HepG2 (cell line): ENCODE results near the gene FAM83C. TPM values are rescaled to one million over a fixed set of nuclear protein-coding genes. Genes with fewer than 3 reads are reported as not detected.

Experiments used
- ARNT ChIP-seq: fragments of 450-650 bp; IDR thresholded peaks from 2 replicates; pipeline ENCODE4 v1.6.1; 2017
- ATM ChIP-seq: fragments of 450-650 bp; IDR thresholded peaks from 2 replicates; pipeline ENCODE4 v1.7.1; 2017; ENCODE audit warnings: mild to moderate bottlenecking, borderline replicate concordance
- ETS1 ChIP-seq: sonication (generic); formaldehyde crosslinking; IDR thresholded peaks from 2 replicates; pipeline ENCODE4 v1.4.0; 2020; ENCODE audit warnings: missing genetic modification reagents
- FOXC1 ChIP-seq: sonication (generic); formaldehyde crosslinking; IDR thresholded peaks from 2 replicates; pipeline ENCODE4 v1.8.0; 2022; ENCODE audit warnings: mild to moderate bottlenecking, missing genetic modification reagents, borderline replicate concordance
- GLMP ChIP-seq: sonication (generic); formaldehyde crosslinking; IDR thresholded peaks from 2 replicates; pipeline ENCODE4 v1.9.0; 2021; ENCODE audit warnings: missing genetic modification reagents, mild to moderate bottlenecking, borderline replicate concordance
- NFRKB ChIP-seq: fragments of 450-650 bp; IDR thresholded peaks from 2 replicates; pipeline ENCODE4 v1.6.1; 2017
- NR2C2 ChIP-seq: sonication (generic); formaldehyde crosslinking; IDR thresholded peaks from 2 replicates; pipeline ENCODE4 v1.4.0; 2020; ENCODE audit warnings: missing genetic modification reagents, mild to moderate bottlenecking, moderate library complexity, borderline replicate concordance
- NR3C1 ChIP-seq: sonication (generic); formaldehyde crosslinking; IDR thresholded peaks from 2 replicates; pipeline ENCODE4 v1.4.0; 2020; ENCODE audit warnings: missing genetic modification reagents
- REPIN1 ChIP-seq: sonication (generic); formaldehyde crosslinking; IDR thresholded peaks from 2 replicates; pipeline ENCODE4 v1.8.0; 2022; ENCODE audit warnings: missing genetic modification reagents, low read depth, mild to moderate bottlenecking, borderline replicate concordance
- SCMH1 ChIP-seq: sonication (generic); formaldehyde crosslinking; IDR thresholded peaks from 2 replicates; pipeline ENCODE4 v1.9.0; 2021; ENCODE audit warnings: missing genetic modification reagents, mild to moderate bottlenecking, borderline replicate concordance
- TCF12 ChIP-seq, 2 experiments: fragments of 450-650 bp in 1 of 2; sonication (generic) in 1 of 2; formaldehyde crosslinking in 1 of 2; IDR thresholded peaks; 2 replicates each; pipeline versions ENCODE4 v1.6.1 to v1.8.0; 2017 to 2022; ENCODE audit warnings: antibody characterized with exemption in 1 of 2, mild to moderate bottlenecking in 1 of 2, missing genetic modification reagents in 1 of 2, moderate library complexity in 1 of 2
- TSC22D2 ChIP-seq: sonication (generic); formaldehyde crosslinking; IDR thresholded peaks from 2 replicates; pipeline ENCODE4 v1.5.1; 2020; ENCODE audit warnings: missing genetic modification reagents, mild to moderate bottlenecking, borderline replicate concordance
- YY1 ChIP-seq: IDR thresholded peaks from 2 replicates; pipeline ENCODE4 v1.6.1; 2011; ENCODE audit warnings: low read length, low read depth, moderate library complexity, mild to moderate bottlenecking; ENCODE audit not compliant: insufficient read depth, insufficient replicate concordance
- ZFP90 ChIP-seq: sonication (generic); formaldehyde crosslinking; IDR thresholded peaks from 2 replicates; pipeline ENCODE4 v1.8.0; 2022; ENCODE audit warnings: missing genetic modification reagents, mild to moderate bottlenecking, inconsistent platforms, borderline replicate concordance
- ZNF230 ChIP-seq: sonication (generic); formaldehyde crosslinking; IDR thresholded peaks from 2 replicates; pipeline ENCODE4 v1.4.0; 2020; ENCODE audit warnings: mild to moderate bottlenecking, missing genetic modification reagents
- ZNF317 ChIP-seq: sonication (generic); formaldehyde crosslinking; IDR thresholded peaks from 2 replicates; pipeline ENCODE4 v1.5.0; 2020; ENCODE audit warnings: mild to moderate bottlenecking, missing genetic modification reagents
- ZNF446 ChIP-seq: sonication (generic); formaldehyde crosslinking; IDR thresholded peaks from 2 replicates; pipeline ENCODE4 v1.5.0; 2020; ENCODE audit warnings: mild to moderate bottlenecking, missing genetic modification reagents
- ZNF557 ChIP-seq: sonication (generic); formaldehyde crosslinking; IDR thresholded peaks from 2 replicates; pipeline ENCODE4 v1.4.0; 2020; ENCODE audit warnings: missing genetic modification reagents
- ZNF639 ChIP-seq: conservative IDR thresholded peaks from 2 replicates; pipeline ENCODE4 v1.6.1; 2018; ENCODE audit warnings: missing genetic modification reagents
- ZNF746 ChIP-seq: sonication (generic); formaldehyde crosslinking; IDR thresholded peaks from 2 replicates; pipeline ENCODE4 v1.8.0; 2022; ENCODE audit warnings: mild to moderate bottlenecking, missing genetic modification reagents
- ZNF75D ChIP-seq: sonication (generic); formaldehyde crosslinking; IDR thresholded peaks from 2 replicates; pipeline ENCODE4 v1.8.1; 2023; ENCODE audit warnings: missing genetic modification reagents, mild to moderate bottlenecking, borderline replicate concordance
- ZNF775 ChIP-seq: sonication (generic); formaldehyde crosslinking; IDR thresholded peaks from 2 replicates; pipeline ENCODE4 v1.4.0; 2020; ENCODE audit warnings: missing genetic modification reagents, mild to moderate bottlenecking, moderate library complexity, borderline replicate concordance
- ZNF839 ChIP-seq: sonication (generic); formaldehyde crosslinking; IDR thresholded peaks from 2 replicates; pipeline ENCODE4 v1.4.0; 2020; ENCODE audit warnings: missing genetic modification reagents, mild to moderate bottlenecking, borderline replicate concordance
- polyA plus RNA-seq, 8 experiments: library from polyadenylated mRNA; depleted of rRNA in 3 of 8; stranded (reverse) in 7 of 8; unstranded in 1 of 8; fragments of >200 nt; fragmentation: Illumina TruSeq in 4 of 8; extraction: Trizol in 4 of 8; gene quantifications; 2 replicates each; pipeline versions ENCODE4 v1.2.1 to v1.2.3, GENCODE V29; 2011 to 2016; ENCODE audit warnings: low read depth in 4 of 8, missing spikeins in 1 of 8, mixed read lengths in 1 of 8; ENCODE audit not compliant: insufficient read depth in 1 of 8
- total RNA-seq, 5 experiments: library from RNA; depleted of rRNA; stranded (reverse); fragments of >200 nt; fragmentation: Illumina TruSeq; extraction: Trizol; gene quantifications; 2 replicates each; pipeline ENCODE4 v1.2.3, GENCODE V29; 2016; ENCODE audit warnings: low read depth in 1 of 5
- TF ChIP-seq, protein P1 (sequence below): IDR thresholded peaks from 2 replicates; pipeline ENCODE4 v1.6.1; 2016; ENCODE audit warnings: control low read depth

Gene FAM83C
- total and polyA plus RNA-seq, 2 of the 13 experiments (the other 11 are each of a cell fraction or from before 2014, with no cell fraction given), result 0.04 TPM; not detected in 1

DNA sequence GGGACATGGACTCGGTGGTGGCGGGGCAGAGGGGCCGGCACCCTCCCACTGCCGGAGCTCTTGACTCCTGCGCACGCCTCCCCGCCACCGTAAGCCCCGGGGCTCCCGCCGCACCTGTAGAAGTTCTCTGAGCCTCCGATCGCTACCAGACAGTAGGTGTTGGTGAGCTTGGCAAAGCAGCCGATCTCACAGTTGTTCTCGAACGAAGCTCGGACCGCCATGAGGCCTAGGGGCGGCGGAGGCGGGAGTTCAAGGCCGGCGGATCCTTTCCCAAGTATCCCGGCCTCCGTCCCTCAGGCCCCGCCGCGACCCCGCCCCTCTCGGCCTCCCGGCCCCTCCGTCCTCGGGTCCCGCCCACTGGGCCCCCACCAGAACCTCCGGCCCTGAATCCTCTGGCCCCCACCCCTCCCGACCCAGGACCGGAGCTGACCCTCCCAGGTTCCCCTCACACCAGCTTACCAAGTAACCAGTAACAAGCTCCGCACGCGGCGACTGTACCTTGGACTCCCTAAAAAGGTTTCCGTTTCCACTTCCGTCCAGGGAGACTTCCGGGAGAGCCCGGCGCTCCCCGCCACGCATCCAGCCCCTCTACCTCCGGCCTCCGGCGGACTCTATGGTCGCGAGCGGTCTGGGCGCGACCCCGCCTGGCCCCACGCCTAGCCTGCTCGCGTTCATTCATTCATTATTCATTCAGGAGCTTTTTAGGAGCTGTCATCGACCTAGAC is 7.8 kb downstream of the FAM83C start, which contains the start of gene EIF6 (continued):
- TF ChIP-seq ZNF775 (CRISPR knock-in tag) (no peak; the same call in 1 of the 2 replicates), ZNF75D (CRISPR knock-in tag) (peak; percentile 87; the same call in 1 of the 2 replicates), NR2C2 (peak; percentile 95), NFRKB (no peak), TSC22D2 (CRISPR knock-in tag) (peak; percentile 34; the same call in 1 of the 2 replicates), NR3C1 (CRISPR knock-in tag) (no peak), FOXC1 (CRISPR knock-in tag) (peak; percentile 93), GLMP (no peak), ZNF446 (CRISPR knock-in tag) (peak; percentile 41; the same call in 1 of the 2 replicates), ZNF557 (no peak; the same call in 1 of the 2 replicates), YY1 (peak; percentile 84), ARNT (no peak), ZNF746 (CRISPR knock-in tag) (peak; percentile 85; the same call in 1 of the 2 replicates), ZNF639 (CRISPR knock-in tag) (peak; percentile 84), ZNF839 (CRISPR knock-in tag) (peak; percentile 97), TCF12 (IDR thresholded peaks at IDR 0.05) (no peak), TCF12 (CRISPR knock-in tag; IDR thresholded peaks at IDR 0.05) (peak; percentile 91; the same call in 1 of the 2 replicates), ZNF230 (peak; percentile 70), ZFP90 (no peak; the same call in 1 of the 2 replicates), ETS1 (CRISPR knock-in tag) (peak; percentile 56; the same call in 1 of the 2 replicates), ATM (no peak), SCMH1 (CRISPR knock-in tag) (no peak), ZNF317 (CRISPR knock-in tag) (peak; percentile 74), REPIN1 (peak; percentile 68; the same call in 1 of the 2 replicates)
- TF ChIP-seq, protein P1, sequence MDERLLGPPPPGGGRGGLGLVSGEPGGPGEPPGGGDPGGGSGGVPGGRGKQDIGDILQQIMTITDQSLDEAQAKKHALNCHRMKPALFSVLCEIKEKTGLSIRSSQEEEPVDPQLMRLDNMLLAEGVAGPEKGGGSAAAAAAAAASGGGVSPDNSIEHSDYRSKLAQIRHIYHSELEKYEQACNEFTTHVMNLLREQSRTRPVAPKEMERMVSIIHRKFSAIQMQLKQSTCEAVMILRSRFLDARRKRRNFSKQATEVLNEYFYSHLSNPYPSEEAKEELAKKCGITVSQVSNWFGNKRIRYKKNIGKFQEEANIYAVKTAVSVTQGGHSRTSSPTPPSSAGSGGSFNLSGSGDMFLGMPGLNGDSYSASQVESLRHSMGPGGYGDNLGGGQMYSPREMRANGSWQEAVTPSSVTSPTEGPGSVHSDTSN (CRISPR knock-in tag), result no peak
